Measurements from ENCODE around the gene KCNK5.

Gene KCNK5

DNA sequence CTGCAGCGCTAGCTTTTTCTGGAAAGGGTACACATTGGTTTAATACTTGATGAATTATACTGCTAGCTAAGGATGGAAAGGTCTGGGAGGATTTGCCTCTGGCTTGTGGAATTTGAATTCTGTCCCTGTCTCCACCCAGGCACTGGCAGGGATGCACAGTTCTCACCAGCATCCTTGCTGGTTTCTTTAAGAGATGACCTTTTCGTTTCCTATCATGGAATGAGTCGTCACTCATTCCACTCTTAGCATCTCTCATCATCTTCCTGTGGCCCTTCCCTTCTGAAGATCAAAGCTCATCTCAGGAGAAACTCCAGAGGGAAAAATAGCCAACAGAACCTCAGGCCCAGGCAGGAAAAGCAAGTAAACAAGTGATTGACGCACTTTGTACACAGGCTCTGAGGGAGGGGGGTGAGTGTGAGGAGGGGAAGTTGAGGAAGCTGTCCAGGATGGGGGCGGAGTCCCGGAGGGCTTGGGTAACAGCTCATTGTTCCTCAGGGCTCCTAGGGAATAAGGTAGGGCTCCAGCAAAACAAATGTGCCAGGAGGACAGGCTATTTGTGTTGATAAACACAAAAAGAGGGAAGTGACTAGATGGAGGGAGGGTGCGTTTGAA lies 88.6 kb downstream of the KCNK5 start:
- DNase-seq (ENCODE audit: low spot score) (no peak), FAIRE-seq (no peak)

All from RCC 7860 (cell line).